ENCODE measurements around the gene BMAL1.

The BMAL1 gene

GRCh38 chr11:13283636-13284035, 6.0 kb downstream of the BMAL1 start:
- WGBS (ENCODE audit: extremely low coverage, insufficient coverage, low lambda C conversion rate), result no CpG with 5 or more reads among the region's 4 CpGs
- no peak overlapping the region for H2BK15ac ChIP-seq (replicated peaks; ENCODE audit: low read depth)
- peaks cover 13% of the 10 kb centered on the region for H3K27me3 ChIP-seq (ENCODE audit: insufficient read depth, low read length, poor library complexity)
- no peak overlapping the region for H3K23ac ChIP-seq (ENCODE audit: low read length)
- no peaks in the 10 kb centered on the region for H3K36me3 ChIP-seq (ENCODE audit: control insufficient read depth, insufficient read depth, low read length)
- peak; percentile 85 for DNase-seq
- no peak overlapping the region for H4K5ac ChIP-seq (ENCODE audit: low read length)
- H2BK5ac ChIP-seq (ENCODE audit: low read length), result no peak overlapping the region
- peaks cover 5% of the 10 kb centered on the region for H3K4me1 ChIP-seq (ENCODE audit: control insufficient read depth, low read depth, low read length)
- H3K79me2 ChIP-seq (ENCODE audit: control insufficient read depth, insufficient read depth, low read length), result no peaks in the 10 kb centered on the region
- H2BK120ac ChIP-seq (ENCODE audit: low read depth, low read length), result no peak overlapping the region
- H3K4me2 ChIP-seq (ENCODE audit: low read length), result no peak overlapping the region
- H3K18ac ChIP-seq (ENCODE audit: low read length), result no peak overlapping the region
- no peaks in the 10 kb centered on the region for H3K79me1 ChIP-seq (ENCODE audit: low read length)
- no peak overlapping the region for H4K8ac ChIP-seq (ENCODE audit: low read depth, low read length)
- no peak overlapping the region for H3K9ac ChIP-seq (ENCODE audit: low read length)
- no peak overlapping the region for H2AK5ac ChIP-seq (ENCODE audit: low read length)
- H3K4me3 ChIP-seq (ENCODE audit: low read length), result no peak overlapping the region
- no peak overlapping the region for H3K56ac ChIP-seq (ENCODE audit: low read length)
- no peak overlapping the region for H3K27ac ChIP-seq (ENCODE audit: low read depth, low read length)
- no peak overlapping the region for H3K4ac ChIP-seq (ENCODE audit: low read depth, low read length)

- WGBS (ENCODE audit: extremely low coverage, insufficient coverage, low lambda C conversion rate), result no CpG with 5 or more reads among the region's 11 CpGs
- H3K27ac ChIP-seq (ENCODE audit: low read depth, low read length), result no peak overlapping the region
- H3K36me3 ChIP-seq (ENCODE audit: control insufficient read depth, insufficient read depth, low read length), result no peaks in the 10 kb centered on the region
- H3K4me2 ChIP-seq (ENCODE audit: low read length), result no peak overlapping the region
- H2BK15ac ChIP-seq (replicated peaks; ENCODE audit: low read depth), result no peak overlapping the region
- no peak overlapping the region for H2BK5ac ChIP-seq (ENCODE audit: low read length)
- H4K5ac ChIP-seq (ENCODE audit: low read length), result no peak overlapping the region
- H2AK5ac ChIP-seq (ENCODE audit: low read length), result no peak overlapping the region
- no peak overlapping the region for H2BK120ac ChIP-seq (ENCODE audit: low read depth, low read length)
- no peak overlapping the region for H3K18ac ChIP-seq (ENCODE audit: low read length)
- no peak overlapping the region for H3K23ac ChIP-seq (ENCODE audit: low read length)
- H3K56ac ChIP-seq (ENCODE audit: low read length), result no peak overlapping the region
- DNase-seq, result no peak
- no peak overlapping the region for H3K4me3 ChIP-seq (ENCODE audit: low read length)
- H3K4me1 ChIP-seq (ENCODE audit: control insufficient read depth, low read depth, low read length), result peaks cover 3% of the 10 kb centered on the region
- no peak overlapping the region for H3K9ac ChIP-seq (ENCODE audit: low read length)
- no peak overlapping the region for H3K4ac ChIP-seq (ENCODE audit: low read depth, low read length)
- peaks cover 2% of the 10 kb centered on the region for H3K27me3 ChIP-seq (ENCODE audit: insufficient read depth, low read length, poor library complexity)
- no peaks in the 10 kb centered on the region for H3K79me1 ChIP-seq (ENCODE audit: low read length)
- H3K79me2 ChIP-seq (ENCODE audit: control insufficient read depth, insufficient read depth, low read length), result no peaks in the 10 kb centered on the region
- no peak overlapping the region for H4K8ac ChIP-seq (ENCODE audit: low read depth, low read length)
Observed at GRCh38 chr11:13284776-13285588, 7.4 kb downstream of the BMAL1 start.

- no peak overlapping the region for H3K23ac ChIP-seq (ENCODE audit: low read length)
- H3K4ac ChIP-seq (ENCODE audit: low read depth, low read length), result no peak overlapping the region
- no peak overlapping the region for H2BK5ac ChIP-seq (ENCODE audit: low read length)
- no peak overlapping the region for H3K56ac ChIP-seq (ENCODE audit: low read length)
- H2AK5ac ChIP-seq (ENCODE audit: low read length), result no peak overlapping the region
- H3K4me2 ChIP-seq (ENCODE audit: low read length), result no peak overlapping the region
- H4K5ac ChIP-seq (ENCODE audit: low read length), result no peak overlapping the region
- no CpG with 5 or more reads among the region's 2 CpGs for WGBS (ENCODE audit: extremely low coverage, insufficient coverage, low lambda C conversion rate)
- H4K8ac ChIP-seq (ENCODE audit: low read depth, low read length), result no peak overlapping the region
- H2BK120ac ChIP-seq (ENCODE audit: low read depth, low read length), result no peak overlapping the region
- no peaks in the 10 kb centered on the region for H3K36me3 ChIP-seq (ENCODE audit: control insufficient read depth, insufficient read depth, low read length)
- H3K27me3 ChIP-seq (ENCODE audit: insufficient read depth, low read length, poor library complexity), result no peaks in the 10 kb centered on the region
- no peak overlapping the region for H2BK15ac ChIP-seq (replicated peaks; ENCODE audit: low read depth)
- no peak for DNase-seq
- no peak overlapping the region for H3K4me3 ChIP-seq (ENCODE audit: low read length)
- H3K9ac ChIP-seq (ENCODE audit: low read length), result no peak overlapping the region
- H3K79me1 ChIP-seq (ENCODE audit: low read length), result no peaks in the 10 kb centered on the region
- no peak overlapping the region for H3K18ac ChIP-seq (ENCODE audit: low read length)
- H3K79me2 ChIP-seq (ENCODE audit: control insufficient read depth, insufficient read depth, low read length), result no peaks in the 10 kb centered on the region
- H3K27ac ChIP-seq (ENCODE audit: low read depth, low read length), result no peak overlapping the region
- peaks cover 3% of the 10 kb centered on the region for H3K4me1 ChIP-seq (ENCODE audit: control insufficient read depth, low read depth, low read length)
Observed at GRCh38 chr11:13286279-13286821, 8.8 kb downstream of the BMAL1 start.

GRCh38 chr11:13287036-13287435, 9.4 kb downstream of the BMAL1 start:
- Histone ChIP-seq H3K4me1 (ENCODE audit: control insufficient read depth, low read depth, low read length) (peaks cover 3% of the 10 kb centered on the region), H4K8ac (ENCODE audit: low read depth, low read length) (no peak overlapping the region), H4K5ac (ENCODE audit: low read length) (no peak overlapping the region), H3K27me3 (ENCODE audit: insufficient read depth, low read length, poor library complexity) (no peaks in the 10 kb centered on the region), H3K27ac (ENCODE audit: low read depth, low read length) (no peak overlapping the region), H3K36me3 (ENCODE audit: control insufficient read depth, insufficient read depth, low read length) (no peaks in the 10 kb centered on the region), H3K79me2 (ENCODE audit: control insufficient read depth, insufficient read depth, low read length) (no peaks in the 10 kb centered on the region), H3K18ac (ENCODE audit: low read length) (no peak overlapping the region), H2BK120ac (ENCODE audit: low read depth, low read length) (no peak overlapping the region), H3K4me2 (ENCODE audit: low read length) (no peak overlapping the region), H2BK5ac (ENCODE audit: low read length) (no peak overlapping the region), H3K4me3 (ENCODE audit: low read length) (no peak overlapping the region), H2BK15ac (replicated peaks; ENCODE audit: low read depth) (no peak overlapping the region), H3K56ac (ENCODE audit: low read length) (no peak overlapping the region), H2AK5ac (ENCODE audit: low read length) (no peak overlapping the region), H3K23ac (ENCODE audit: low read length) (no peak overlapping the region), H3K79me1 (ENCODE audit: low read length) (no peaks in the 10 kb centered on the region), H3K4ac (ENCODE audit: low read depth, low read length) (no peak overlapping the region), H3K9ac (ENCODE audit: low read length) (no peak overlapping the region)
- WGBS (ENCODE audit: extremely low coverage, insufficient coverage, low lambda C conversion rate), result no CpG with 5 or more reads among the region's 3 CpGs
- no peak for DNase-seq

GRCh38 chr11:13287681-13288080, 10.1 kb downstream of the BMAL1 start:
- Histone ChIP-seq H2AK5ac (ENCODE audit: low read length) (no peak overlapping the region), H3K4ac (ENCODE audit: low read depth, low read length) (no peak overlapping the region), H3K79me1 (ENCODE audit: low read length) (no peaks in the 10 kb centered on the region), H3K4me2 (ENCODE audit: low read length) (no peak overlapping the region), H3K27me3 (ENCODE audit: insufficient read depth, low read length, poor library complexity) (no peaks in the 10 kb centered on the region), H3K18ac (ENCODE audit: low read length) (no peak overlapping the region), H3K36me3 (ENCODE audit: control insufficient read depth, insufficient read depth, low read length) (no peaks in the 10 kb centered on the region), H4K8ac (ENCODE audit: low read depth, low read length) (no peak overlapping the region), H3K4me3 (ENCODE audit: low read length) (no peak overlapping the region), H3K9ac (ENCODE audit: low read length) (no peak overlapping the region), H2BK15ac (replicated peaks; ENCODE audit: low read depth) (no peak overlapping the region), H4K5ac (ENCODE audit: low read length) (no peak overlapping the region), H3K27ac (ENCODE audit: low read depth, low read length) (no peak overlapping the region), H3K79me2 (ENCODE audit: control insufficient read depth, insufficient read depth, low read length) (no peaks in the 10 kb centered on the region), H2BK120ac (ENCODE audit: low read depth, low read length) (no peak overlapping the region), H3K56ac (ENCODE audit: low read length) (no peak overlapping the region), H3K4me1 (ENCODE audit: control insufficient read depth, low read depth, low read length) (peaks cover 3% of the 10 kb centered on the region), H3K23ac (ENCODE audit: low read length) (no peak overlapping the region), H2BK5ac (ENCODE audit: low read length) (no peak overlapping the region)
- no peak for DNase-seq
- WGBS (ENCODE audit: extremely low coverage, insufficient coverage, low lambda C conversion rate), result no CpG with 5 or more reads among the region's 1 CpG

Data from mesendoderm (in vitro differentiated cells).